ENCODE data around the gene FOXL1.

DNA sequence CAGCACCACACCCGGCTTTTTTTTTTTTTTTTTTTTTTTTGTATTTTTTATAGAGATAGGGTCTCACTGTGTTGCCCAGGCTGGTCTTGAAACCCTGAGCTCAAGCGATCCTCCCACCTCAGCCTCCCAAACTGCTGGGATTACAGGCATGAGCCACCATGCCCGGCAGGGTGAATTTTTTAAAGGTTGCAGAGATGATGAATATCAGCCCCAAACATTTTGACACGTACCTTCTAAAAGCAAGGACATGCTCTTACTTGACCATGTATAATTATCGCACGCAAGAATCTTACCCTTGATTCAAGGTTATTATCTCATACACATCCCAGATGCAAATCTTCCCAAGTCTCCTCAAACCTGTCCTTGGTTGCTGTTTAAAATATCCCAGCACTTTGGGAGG, 16.0 kb upstream of the FOXL1 start:
- TF ChIP-seq, protein P1, sequence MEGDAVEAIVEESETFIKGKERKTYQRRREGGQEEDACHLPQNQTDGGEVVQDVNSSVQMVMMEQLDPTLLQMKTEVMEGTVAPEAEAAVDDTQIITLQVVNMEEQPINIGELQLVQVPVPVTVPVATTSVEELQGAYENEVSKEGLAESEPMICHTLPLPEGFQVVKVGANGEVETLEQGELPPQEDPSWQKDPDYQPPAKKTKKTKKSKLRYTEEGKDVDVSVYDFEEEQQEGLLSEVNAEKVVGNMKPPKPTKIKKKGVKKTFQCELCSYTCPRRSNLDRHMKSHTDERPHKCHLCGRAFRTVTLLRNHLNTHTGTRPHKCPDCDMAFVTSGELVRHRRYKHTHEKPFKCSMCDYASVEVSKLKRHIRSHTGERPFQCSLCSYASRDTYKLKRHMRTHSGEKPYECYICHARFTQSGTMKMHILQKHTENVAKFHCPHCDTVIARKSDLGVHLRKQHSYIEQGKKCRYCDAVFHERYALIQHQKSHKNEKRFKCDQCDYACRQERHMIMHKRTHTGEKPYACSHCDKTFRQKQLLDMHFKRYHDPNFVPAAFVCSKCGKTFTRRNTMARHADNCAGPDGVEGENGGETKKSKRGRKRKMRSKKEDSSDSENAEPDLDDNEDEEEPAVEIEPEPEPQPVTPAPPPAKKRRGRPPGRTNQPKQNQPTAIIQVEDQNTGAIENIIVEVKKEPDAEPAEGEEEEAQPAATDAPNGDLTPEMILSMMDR (IDR thresholded peaks at IDR 0.05; ENCODE audit: insufficient read depth, low read length, poor library complexity, severe bottlenecking), result no peak
- TF ChIP-seq EZH2phosphoT487 (conservative IDR thresholded peaks at IDR 0.05; ENCODE audit: low read length), result no peak
